ENCODE data around the gene FBXW8.

Gene FBXW8

GRCh38 chr12:116924558-116925453 is 14.1 kb downstream of the FBXW8 start:
- DNase-seq (ENCODE audit: low spot score): peak; percentile 70

- no peak for DNase-seq (ENCODE audit: low spot score)
Observed at GRCh38 chr12:116926283-116927243, 15.8 kb downstream of the FBXW8 start.

GRCh38 chr12:116927244-116927940 is 16.6 kb downstream of the FBXW8 start:
- no peak for DNase-seq (ENCODE audit: low spot score)

GRCh38 chr12:116928504-116928903 is 17.8 kb downstream of the FBXW8 start:
- no peak for DNase-seq (ENCODE audit: low spot score)

GRCh38 chr12:116929885-116930284 is 19.1 kb downstream of the FBXW8 start:
- DNase-seq (ENCODE audit: low spot score): no peak

GRCh38 chr12:116931665-116932064 is 20.9 kb downstream of the FBXW8 start:
- DNase-seq (ENCODE audit: low spot score): no peak

- no peak for DNase-seq (ENCODE audit: low spot score)
Observed at GRCh38 chr12:116933091-116933490, 22.3 kb downstream of the FBXW8 start.

GRCh38 chr12:116933512-116934246 is 22.9 kb downstream of the FBXW8 start:
- DNase-seq (ENCODE audit: low spot score): no peak

- DNase-seq (ENCODE audit: low spot score): no peak
Observed at GRCh38 chr12:116934908-116935705, 24.4 kb downstream of the FBXW8 start.

GRCh38 chr12:116937640-116938039 is 26.9 kb downstream of the FBXW8 start:
- no peak for DNase-seq (ENCODE audit: low spot score)

- no peak for DNase-seq (ENCODE audit: low spot score)
Observed at GRCh38 chr12:116939734-116940133, 29.0 kb downstream of the FBXW8 start.

GRCh38 chr12:116941188-116941587 is 30.4 kb downstream of the FBXW8 start:
- no peak for DNase-seq (ENCODE audit: low spot score)

- DNase-seq (ENCODE audit: low spot score): no peak
Observed at GRCh38 chr12:116943419-116944372, 32.9 kb downstream of the FBXW8 start.

GRCh38 chr12:116945886-116946550 is 35.3 kb downstream of the FBXW8 start:
- DNase-seq (ENCODE audit: low spot score): no peak

- DNase-seq (ENCODE audit: low spot score): no peak
Observed at GRCh38 chr12:116948298-116948697, 37.5 kb downstream of the FBXW8 start.

- no peak for DNase-seq (ENCODE audit: low spot score)
Observed at GRCh38 chr12:116950628-116951325, 40.0 kb downstream of the FBXW8 start.

- no peak for DNase-seq (ENCODE audit: low spot score)
Observed at GRCh38 chr12:116954710-116955381, 44.1 kb downstream of the FBXW8 start.

Measured in CD4-positive, alpha-beta T cell treated with Interleukin-15 for 4 hours (primary cell).